GM23338 (cell line): ENCODE results near the gene ZSCAN5C. TPM values are rescaled to one million over a fixed set of nuclear protein-coding genes. Genes with fewer than 3 reads are reported as not detected.

Source experiments
- ATAC-seq: fragments of 200-7000 bp; cut with Tn5 transposase; 3 replicates; pipeline ENCODE4 v1.9.1; 2020
- DNase-seq: peaks from one replicate; pipeline ENCODE4 v3.0.0-alpha.2; 2015; ENCODE audit warnings: low spot score
- H2AFZ ChIP-seq: fragments of 200-600 bp; sonication (generic); 2 replicates; pipeline ENCODE4 v1.8.0; 2016; ENCODE audit warnings: antibody characterized with exemption, mild to moderate bottlenecking, moderate library complexity
- H3F3A ChIP-seq: fragments of 200-600 bp; sonication (generic); replicated peaks from 2 replicates; pipeline ENCODE4 v1.8.0; 2017; ENCODE audit warnings: antibody characterized with exemption, mixed run types, low read depth
- H3K27ac ChIP-seq: fragments of 200-600 bp; sonication (generic); 2 replicates; pipeline ENCODE4 v1.6.1; 2016; ENCODE audit warnings: low read depth
- H3K27me3 ChIP-seq: fragments of 200-600 bp; sonication (generic); 2 replicates; pipeline ENCODE4 v1.8.0; 2016; ENCODE audit warnings: mild to moderate bottlenecking, mixed run types, moderate library complexity; ENCODE audit not compliant: insufficient read depth
- H3K36me3 ChIP-seq: fragments of 200-600 bp; sonication (generic); 2 replicates; pipeline ENCODE4 v1.8.0; 2016; ENCODE audit warnings: mild to moderate bottlenecking; ENCODE audit not compliant: insufficient read depth
- H3K4me1 ChIP-seq: fragments of 200-600 bp; sonication (generic); 2 replicates; pipeline ENCODE4 v1.8.0; 2016; ENCODE audit warnings: mild to moderate bottlenecking, moderate library complexity; ENCODE audit not compliant: insufficient read depth
- H3K4me2 ChIP-seq: fragments of 200-600 bp; sonication (generic); 2 replicates; pipeline ENCODE4 v1.7.1; 2017; ENCODE audit warnings: mixed run types
- H3K4me3 ChIP-seq: fragments of 200-600 bp; sonication (generic); 2 replicates; pipeline ENCODE4 v1.6.1; 2016; ENCODE audit warnings: mixed run types
- H3K79me2 ChIP-seq: fragments of 200-600 bp; sonication (generic); replicated peaks from 2 replicates; pipeline ENCODE4 v1.8.0; 2017; ENCODE audit warnings: mild to moderate bottlenecking; ENCODE audit not compliant: insufficient read depth
- H3K9me2 ChIP-seq: fragments of 200-600 bp; sonication (generic); 2 replicates; pipeline ENCODE4 v1.8.0; 2017; ENCODE audit not compliant: insufficient read depth
- H4K20me1 ChIP-seq: fragments of 200-600 bp; sonication (generic); replicated peaks from 2 replicates; pipeline ENCODE4 v1.8.0; 2017; ENCODE audit warnings: mild to moderate bottlenecking; ENCODE audit not compliant: insufficient read depth
- H3K27ac Mint-ChIP-seq: 2 replicates; pipeline ENCODE4 v1.8.0; 2020; ENCODE audit warnings: inconsistent platforms, mild to moderate bottlenecking, moderate library complexity, mixed read lengths
- H3K27me3 Mint-ChIP-seq: 3 replicates; pipeline ENCODE4 v1.8.0; 2022; ENCODE audit warnings: low read depth, mild to moderate bottlenecking, moderate library complexity, mixed read lengths, inconsistent platforms; ENCODE audit not compliant: insufficient read depth, poor library complexity
- H3K36me3 Mint-ChIP-seq: 3 replicates; pipeline ENCODE4 v1.8.0; 2021; ENCODE audit warnings: low read depth, mild to moderate bottlenecking, inconsistent platforms, moderate library complexity, mixed read lengths
- H3K4me1 Mint-ChIP-seq: 3 replicates; pipeline ENCODE4 v1.8.0; 2020; ENCODE audit warnings: mild to moderate bottlenecking, inconsistent platforms, mixed read lengths
- H3K4me3 Mint-ChIP-seq: 3 replicates; pipeline ENCODE4 v1.8.0; 2021; ENCODE audit warnings: moderate library complexity, mild to moderate bottlenecking, inconsistent platforms, mixed read lengths
- H3K9me3 Mint-ChIP-seq: 3 replicates; pipeline ENCODE4 v1.8.0; 2020; ENCODE audit warnings: moderate library complexity, mild to moderate bottlenecking, inconsistent platforms, mixed read lengths
- CREB1 ChIP-seq: fragments of 250-450 bp; sonication (Bioruptor Pico); IDR thresholded peaks from 2 replicates; pipeline ENCODE4 v1.5.0; 2020; ENCODE audit warnings: low read depth, mild to moderate bottlenecking, moderate library complexity
- CTCF ChIP-seq, 2 experiments: fragments of 200-600 bp in 1 of 2; sonication (generic) in 1 of 2; conservative IDR thresholded peaks; 2 replicates each; pipeline versions ENCODE4 v1.5.1 to v1.6.1; 2016 to 2017; ENCODE audit warnings: antibody characterized with exemption in 2 of 2, low read depth in 2 of 2, mild to moderate bottlenecking in 2 of 2, moderate library complexity in 1 of 2
- ETS1 ChIP-seq: IDR thresholded peaks from 2 replicates; pipeline ENCODE4 v1.6.1; 2016; ENCODE audit warnings: antibody characterized with exemption
- EZH2 ChIP-seq: fragments of 200-600 bp; sonication (generic); IDR thresholded peaks from one replicate; pipeline ENCODE4 v1.8.0; 2017; ENCODE audit warnings: antibody characterized with exemption, mild to moderate bottlenecking, low read depth; ENCODE audit not compliant: unreplicated experiment
- EZH2phosphoT487 ChIP-seq: fragments of 200-600 bp; sonication (generic); IDR thresholded peaks from one replicate; pipeline ENCODE4 v1.8.1; 2018; ENCODE audit warnings: antibody characterized with exemption; ENCODE audit not compliant: unreplicated experiment
- NANOG ChIP-seq: IDR thresholded peaks from 2 replicates; pipeline ENCODE4 v1.6.1; 2016; ENCODE audit warnings: antibody characterized with exemption, borderline replicate concordance
- POLR2AphosphoS5 ChIP-seq: IDR thresholded peaks from 2 replicates; pipeline ENCODE4 v1.6.1; 2016; ENCODE audit warnings: antibody characterized with exemption, low read depth
- STAT1 ChIP-seq: IDR thresholded peaks from one replicate; pipeline ENCODE4 v1.6.1; 2016; ENCODE audit warnings: antibody characterized with exemption; ENCODE audit not compliant: unreplicated experiment
- ZNF114 ChIP-seq: fragments of 250-450 bp; sonication (Bioruptor Pico); IDR thresholded peaks from 2 replicates; pipeline ENCODE4 v1.5.0; 2020; ENCODE audit warnings: mild to moderate bottlenecking, moderate library complexity
- ZNF331 ChIP-seq: fragments of 250-450 bp; sonication (Bioruptor Pico); IDR thresholded peaks from 2 replicates; pipeline ENCODE4 v1.5.0; 2020; ENCODE audit warnings: low read depth, mild to moderate bottlenecking, moderate library complexity
- ZNF462 ChIP-seq: fragments of 250-450 bp; sonication (Bioruptor Pico); IDR thresholded peaks from 2 replicates; pipeline ENCODE4 v1.5.0; 2020; ENCODE audit warnings: mild to moderate bottlenecking, moderate library complexity
- polyA plus RNA-seq: library from polyadenylated mRNA; unstranded; fragments of >200 nt; fragmentation: Nextera tagmentation; extraction: Ambion mirVana; gene quantifications from 2 replicates; pipeline ENCODE4 v1.2.1, GENCODE V29; 2016
- total RNA-seq: library from RNA; depleted of rRNA; stranded (reverse); fragments of >200 nt; shearing (Covaris generic); gene quantifications from 2 replicates; pipeline ENCODE4 v1.2.3, GENCODE V29; 2014

The ZSCAN5C gene
- total and polyA plus RNA-seq, 2 experiments from 2014 or later = not detected

GRCh38 chr19:56159009-56159559 lies 43.0 kb upstream of the ZSCAN5C start (continued):
- no peak for TF ChIP-seq CTCF (conservative IDR thresholded peaks at IDR 0.05; ENCODE audit: low read depth in 2 of 2)
- TF ChIP-seq ETS1 = no peak
- TF ChIP-seq NANOG = no peak

GRCh38 chr19:56159622-56160271 lies 42.3 kb upstream of the ZSCAN5C start:
- no peak overlapping the region for H2AFZ ChIP-seq
- H3K4me1 Mint-ChIP-seq = no peaks in the 10 kb centered on the region
- TF ChIP-seq NANOG (no peak), ZNF331 (CRISPR knock-in tag) (no peak), CREB1 (CRISPR knock-in tag) (no peak), EZH2 (no peak), CTCF (conservative IDR thresholded peaks at IDR 0.05; ENCODE audit: low read depth in 2 of 2) (no peak), EZH2phosphoT487 (no peak), POLR2AphosphoS5 (no peak), ZNF462 (CRISPR knock-in tag) (no peak), ZNF114 (no peak), ETS1 (no peak), STAT1 (no peak)

More at GRCh38 chr19:56159622-56160271, 42.3 kb upstream of the ZSCAN5C start:
- Mint-ChIP-seq H3K27ac (no peak overlapping the region), H3K4me3 (no peak overlapping the region), H3K36me3 (peaks cover 25% of the 10 kb centered on the region), H3K9me3 (no peaks in the 10 kb centered on the region; the same call in 2 of the 3 replicates), H3K27me3 (peaks cover 1% of the 10 kb centered on the region)
- H3K27me3 ChIP-seq = no peaks in the 10 kb centered on the region
- no peaks in the 10 kb centered on the region for H3K9me2 ChIP-seq
- H3K36me3 ChIP-seq = no peaks in the 10 kb centered on the region
- no peak overlapping the region for H3K4me2 ChIP-seq
- H3K4me3 ChIP-seq = no peak overlapping the region
- ATAC-seq (no peak; the same call in 2 of the 3 replicates), DNase-seq (no peak)
- H3K27ac ChIP-seq = no peak overlapping the region
- H3F3A ChIP-seq = no peaks in the 10 kb centered on the region
- no peaks in the 10 kb centered on the region for H3K4me1 ChIP-seq
- H3K79me2 ChIP-seq = no peaks in the 10 kb centered on the region
- H4K20me1 ChIP-seq = 0 out of 2 replicates have a peak, but pooled peaks cover 6% of the 10 kb centered on the region
